HL-60/S4 (cell line): ENCODE data around the gene UBA1.

Experiments
- in situ Hi-C: fragments of 300-500 bp; cut with MboI; formaldehyde crosslinking; loops from 2 replicates; pipeline ENCODE4 v1.14.3; 2022; ENCODE audit warnings: low sequenced_read_pairs

Gene UBA1

DNA sequence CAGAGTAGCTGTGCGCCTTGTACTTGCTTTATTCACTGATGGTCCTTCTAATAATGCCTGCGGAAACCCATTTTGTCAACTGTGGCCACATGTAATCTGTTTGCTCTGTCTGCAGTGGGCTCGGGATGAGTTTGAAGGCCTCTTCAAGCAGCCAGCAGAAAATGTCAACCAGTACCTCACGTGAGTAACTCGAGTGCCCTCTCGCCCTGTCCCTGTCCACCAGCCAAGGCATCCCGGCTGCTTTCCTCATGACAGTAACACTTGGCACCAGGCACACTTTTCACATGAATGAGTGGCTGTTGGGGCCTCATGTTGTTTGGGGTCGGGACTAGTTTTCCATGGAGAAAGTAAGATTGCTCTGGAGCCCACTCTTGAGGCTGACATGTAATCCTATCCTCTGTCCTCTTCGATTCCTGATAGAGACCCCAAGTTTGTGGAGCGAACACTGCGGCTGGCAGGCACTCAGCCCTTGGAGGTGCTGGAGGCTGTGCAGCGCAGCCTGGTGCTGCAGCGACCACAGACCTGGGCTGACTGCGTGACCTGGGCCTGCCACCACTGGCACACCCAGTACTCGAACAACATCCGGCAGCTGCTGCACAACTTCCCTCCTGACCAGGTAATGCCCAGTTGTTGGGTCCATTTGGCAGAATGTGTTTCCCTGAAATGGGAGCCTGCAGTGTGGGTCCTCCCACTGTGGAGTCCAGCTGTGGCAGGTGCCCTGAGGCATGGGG is 16.0 kb downstream of the UBA1 start:
- in situ Hi-C loops = loop anchor here (25.0 kb wide), 1 partner anchor 303 kb away; no protein-coding TSS in a partner anchor

DNA sequence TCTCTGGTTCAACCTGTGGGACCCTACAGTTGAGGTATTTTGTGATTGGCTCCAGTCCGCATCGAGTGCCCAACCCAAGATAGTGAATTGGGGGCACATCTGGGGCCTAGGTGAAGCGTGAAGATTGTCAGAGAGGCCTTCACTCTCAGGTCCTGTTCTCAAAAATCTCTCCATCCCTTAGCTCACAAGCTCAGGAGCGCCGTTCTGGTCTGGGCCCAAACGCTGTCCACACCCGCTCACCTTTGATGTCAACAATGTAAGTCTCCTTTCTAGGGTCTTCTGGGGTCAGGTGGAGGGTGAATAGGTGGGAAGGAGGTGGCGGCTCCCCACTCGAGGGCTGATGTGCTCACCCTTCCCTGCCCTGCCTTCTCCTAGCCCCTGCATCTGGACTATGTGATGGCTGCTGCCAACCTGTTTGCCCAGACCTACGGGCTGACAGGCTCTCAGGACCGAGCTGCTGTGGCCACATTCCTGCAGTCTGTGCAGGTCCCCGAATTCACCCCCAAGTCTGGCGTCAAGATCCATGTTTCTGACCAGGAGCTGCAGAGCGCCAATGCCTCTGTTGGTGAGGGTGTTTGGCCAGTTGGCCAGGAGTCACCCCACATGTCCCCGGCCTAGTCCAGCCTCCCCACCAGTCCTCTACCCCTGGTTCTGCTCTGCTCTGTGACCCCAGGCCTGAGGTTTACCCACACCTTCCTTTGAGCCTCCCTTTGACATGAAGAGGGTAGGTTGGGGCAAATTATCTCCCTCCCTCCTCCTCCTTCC is 17.2 kb downstream of the UBA1 start:
- in situ Hi-C loops = loop anchor here (25.0 kb wide), 1 partner anchor 301 kb away; no protein-coding TSS in a partner anchor

DNA sequence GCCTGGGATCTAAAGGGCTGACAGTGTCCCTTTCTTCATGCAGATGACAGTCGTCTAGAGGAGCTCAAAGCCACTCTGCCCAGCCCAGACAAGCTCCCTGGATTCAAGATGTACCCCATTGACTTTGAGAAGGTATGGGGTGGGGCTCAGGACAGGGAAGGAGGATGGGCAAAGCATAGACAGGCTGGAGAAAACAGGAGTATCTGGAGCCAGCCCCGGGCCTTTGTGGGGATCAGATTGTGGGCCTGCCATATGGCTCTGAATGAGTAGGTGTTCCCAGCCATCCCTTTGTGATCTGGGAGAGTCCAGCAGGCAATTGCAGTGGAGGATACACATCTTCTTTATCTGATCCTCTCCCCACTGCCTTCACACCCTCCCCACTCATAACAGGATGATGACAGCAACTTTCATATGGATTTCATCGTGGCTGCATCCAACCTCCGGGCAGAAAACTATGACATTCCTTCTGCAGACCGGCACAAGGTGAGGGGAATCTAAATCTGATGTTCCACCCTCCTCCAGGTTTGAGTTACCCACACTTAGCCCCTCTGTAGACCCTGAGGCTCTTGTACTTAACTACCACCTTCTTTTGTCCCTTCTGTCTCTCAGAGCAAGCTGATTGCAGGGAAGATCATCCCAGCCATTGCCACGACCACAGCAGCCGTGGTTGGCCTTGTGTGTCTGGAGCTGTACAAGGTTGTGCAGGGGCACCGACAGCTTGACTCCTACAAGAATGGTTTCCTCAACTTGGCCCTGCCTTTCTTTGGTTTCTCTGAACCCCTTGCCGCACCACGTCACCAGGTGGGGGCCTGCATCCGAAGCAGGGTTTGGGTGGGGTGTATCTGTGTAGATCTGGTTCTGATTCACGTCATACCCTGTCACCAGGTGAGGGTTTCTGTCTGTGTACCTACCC is 19.0 kb downstream of the UBA1 start:
- in situ Hi-C loops = loop anchor here (25.0 kb wide), 1 partner anchor 300 kb away; no protein-coding TSS in a partner anchor

- in situ Hi-C loops = loop anchor here (25.0 kb wide), 1 partner anchor 298 kb away; no protein-coding TSS in a partner anchor
Observed at GRCh38 chrX:47214435-47215077, 20.9 kb downstream of the UBA1 start.

GRCh38 chrX:47215291-47215900 is 21.8 kb downstream of the UBA1 start:
- in situ Hi-C loops = loop anchor here (25.0 kb wide), 1 partner anchor 297 kb away; no protein-coding TSS in a partner anchor

DNA sequence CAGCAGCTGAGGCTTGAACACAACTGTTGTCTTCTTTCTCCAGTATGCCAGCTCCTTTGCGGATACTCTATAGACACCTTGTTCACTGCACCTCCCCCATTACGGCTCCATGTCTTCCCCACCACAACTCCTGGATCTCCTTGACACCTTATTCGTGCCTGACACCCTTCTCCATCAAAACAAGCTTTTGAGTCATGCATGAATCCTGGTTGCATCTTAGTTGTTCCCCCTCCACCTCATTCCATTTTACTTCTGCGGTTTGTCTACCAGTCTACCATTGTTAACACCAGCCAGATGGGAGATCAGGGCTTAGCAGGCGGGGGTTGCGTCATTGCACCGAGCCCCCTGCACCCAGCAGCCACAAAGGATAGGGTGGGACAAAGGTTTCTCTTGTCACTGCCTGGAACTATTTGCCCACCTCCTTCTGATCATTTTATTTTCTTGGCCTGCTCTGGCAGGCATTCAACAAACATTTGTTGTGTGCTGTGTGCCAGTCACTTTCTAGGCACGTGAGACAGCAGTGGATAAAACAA is 22.8 kb downstream of the UBA1 start:
- in situ Hi-C loops = loop anchor here (25.0 kb wide), 1 partner anchor 296 kb away; no protein-coding TSS in a partner anchor

DNA sequence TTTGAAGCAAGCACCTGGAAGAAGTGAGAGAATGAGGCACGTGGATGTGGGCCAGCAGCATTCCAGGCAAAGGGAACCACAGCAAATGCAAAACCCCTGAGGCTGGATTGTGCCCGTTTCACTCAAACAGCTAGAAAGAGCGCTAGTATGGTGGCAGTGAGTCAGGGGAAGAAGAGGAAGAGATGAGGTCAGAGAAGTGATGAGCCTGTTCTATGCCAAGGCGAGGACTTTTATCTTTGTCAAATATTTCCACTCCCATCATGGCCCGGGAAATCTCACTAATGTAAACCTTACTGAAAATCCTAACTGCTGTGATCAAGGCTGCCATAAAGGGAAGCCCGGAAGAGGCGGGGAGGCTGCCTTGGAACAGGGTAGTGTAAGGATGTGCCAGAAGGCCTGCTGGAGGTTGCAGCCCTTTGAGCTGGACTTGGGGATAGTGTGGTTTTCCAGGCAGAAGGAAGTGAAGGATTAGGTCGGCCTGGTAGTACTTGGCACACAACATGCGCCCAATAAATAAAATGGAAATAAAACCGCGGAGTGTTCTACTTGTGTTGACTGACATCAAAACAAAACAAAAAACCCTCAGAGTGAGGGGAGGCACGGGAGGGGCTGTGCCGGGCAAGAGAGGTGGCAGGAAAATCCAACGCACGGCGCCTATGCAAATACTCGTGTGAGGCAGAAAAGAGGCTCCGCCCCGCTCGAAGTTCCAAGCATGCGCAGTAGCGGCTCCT is 23.7 kb downstream of the UBA1 start:
- in situ Hi-C loops = loop anchor here (25.0 kb wide), 1 partner anchor 295 kb away; no protein-coding TSS in a partner anchor

DNA sequence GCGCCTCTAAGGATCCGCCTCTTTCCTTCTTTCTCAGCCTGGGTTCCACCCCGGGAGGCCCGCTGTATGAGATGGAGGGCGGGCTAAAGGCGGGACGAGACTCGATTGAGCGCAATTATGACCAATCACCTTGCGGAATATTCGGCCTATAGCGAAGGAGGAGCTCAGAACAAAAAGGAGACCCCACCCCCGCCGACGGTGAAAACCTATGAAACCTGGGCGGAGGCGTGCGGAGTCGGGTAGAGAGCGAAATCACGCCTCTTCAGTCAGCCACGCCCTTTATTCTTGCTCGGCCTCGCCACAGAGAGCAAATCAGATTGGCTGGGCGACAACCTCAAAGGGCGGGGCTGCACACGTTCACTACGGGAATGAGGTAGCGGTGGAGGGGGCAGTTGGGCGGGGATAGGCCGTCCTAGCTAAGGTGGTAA is 24.2 kb downstream of the UBA1 start:
- in situ Hi-C loops = loop anchor here (25.0 kb wide), 1 partner anchor 294 kb away; no protein-coding TSS in a partner anchor

DNA sequence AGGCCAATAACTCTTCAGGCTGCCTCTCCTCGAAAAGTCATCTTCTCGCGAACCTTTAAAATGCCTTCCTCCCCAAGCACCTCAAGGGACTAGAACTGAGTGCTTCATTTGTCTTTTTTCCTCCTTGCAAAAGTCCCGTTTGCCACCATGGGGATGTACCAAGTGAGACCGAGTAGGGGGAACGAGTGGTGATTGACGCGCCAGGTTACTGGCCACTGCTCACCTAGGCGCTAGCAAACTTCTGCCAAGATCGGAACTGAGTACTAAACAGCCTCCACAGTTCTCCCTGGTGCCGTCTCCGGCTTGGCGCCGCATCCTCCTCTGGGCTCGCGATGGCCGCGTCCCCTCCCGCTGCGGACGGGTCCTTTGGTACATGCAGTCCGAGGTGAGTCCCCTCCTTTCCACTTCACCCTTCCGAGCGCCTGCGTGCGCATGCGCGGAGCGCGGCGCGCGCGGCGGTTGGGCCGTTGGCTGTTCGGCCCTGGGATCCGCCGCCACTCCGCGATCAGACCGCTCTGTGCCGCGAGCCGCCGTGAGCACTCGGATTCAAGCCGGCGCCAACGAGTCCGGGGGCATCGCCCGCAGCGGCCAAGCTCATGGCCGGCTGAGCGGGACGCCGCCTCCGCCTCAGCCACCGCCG is 24.8 kb downstream of the UBA1 start, which contains the start of gene CDK16:
Gene CDK16 (plus strand): TSS at position 402 of the 640 bp plus-strand sequence. CDS start 4,877 bp downstream, outside the sequence.
- in situ Hi-C loops = loop anchor here (25.0 kb wide), 1 partner anchor 294 kb away; no protein-coding TSS in a partner anchor

DNA sequence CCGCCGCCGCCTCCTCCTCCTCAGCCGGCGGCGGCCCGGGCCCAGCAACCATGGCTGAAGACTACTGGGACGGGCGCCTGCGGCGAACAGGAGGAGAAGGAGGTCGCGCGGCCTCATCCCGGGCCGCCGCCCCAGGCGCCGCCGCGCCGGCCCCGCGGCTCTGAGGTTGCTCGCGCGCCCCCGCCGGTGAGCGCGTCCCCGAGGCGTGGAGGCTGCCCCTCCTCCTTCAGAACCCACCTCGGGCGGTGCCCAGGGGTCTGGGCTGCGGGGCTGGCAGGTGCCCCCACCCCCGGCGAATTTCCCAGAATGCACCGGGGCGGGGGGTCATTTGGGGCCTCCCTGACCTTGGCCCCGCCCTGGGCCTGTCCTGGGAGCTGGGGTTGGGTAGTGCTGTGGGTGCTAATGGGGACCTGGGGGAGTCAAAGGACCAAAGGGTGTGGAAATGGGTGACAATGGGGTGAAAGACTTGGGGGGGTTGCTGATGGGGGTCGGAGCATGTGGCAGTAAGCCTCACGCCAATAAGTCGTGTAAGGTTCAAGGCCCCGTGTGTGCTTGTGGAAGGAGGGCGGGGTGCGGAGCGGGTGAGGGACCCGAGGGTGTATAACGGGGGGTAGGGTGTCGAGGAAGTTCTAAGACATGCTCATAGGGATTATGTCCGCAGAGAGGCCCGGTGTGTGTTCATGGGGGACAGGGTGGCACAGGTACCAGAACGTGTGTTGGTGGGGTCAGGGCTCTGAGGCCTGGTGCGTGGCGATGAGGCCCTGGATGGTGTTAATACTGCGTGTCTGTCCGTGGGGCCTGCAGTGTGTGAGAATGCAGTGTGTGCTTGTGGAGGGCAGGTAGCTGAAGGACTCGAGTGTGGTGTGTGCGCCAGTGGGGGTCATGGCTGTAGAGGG is 25.5 kb downstream of the UBA1 start:
- in situ Hi-C loops = loop anchor here (25.0 kb wide), 1 partner anchor 293 kb away; no protein-coding TSS in a partner anchor

GRCh38 chrX:47221756-47222155 is 28.1 kb downstream of the UBA1 start:
- in situ Hi-C loops = loop anchor here (25.0 kb wide), 1 partner anchor 291 kb away; no protein-coding TSS in a partner anchor

- in situ Hi-C loops = loop anchor here (25.0 kb wide), 1 partner anchor 289 kb away; no protein-coding TSS in a partner anchor
Observed at GRCh38 chrX:47222751-47223350, 29.2 kb downstream of the UBA1 start.

- in situ Hi-C loops = loop anchor here (25.0 kb wide), 1 partner anchor 289 kb away; no protein-coding TSS in a partner anchor
Observed at GRCh38 chrX:47223476-47224250, 30.0 kb downstream of the UBA1 start.

- in situ Hi-C loops = loop anchor here (25.0 kb wide), 1 partner anchor 288 kb away; no protein-coding TSS in a partner anchor
Observed at GRCh38 chrX:47224266-47224895, 30.8 kb downstream of the UBA1 start.

DNA sequence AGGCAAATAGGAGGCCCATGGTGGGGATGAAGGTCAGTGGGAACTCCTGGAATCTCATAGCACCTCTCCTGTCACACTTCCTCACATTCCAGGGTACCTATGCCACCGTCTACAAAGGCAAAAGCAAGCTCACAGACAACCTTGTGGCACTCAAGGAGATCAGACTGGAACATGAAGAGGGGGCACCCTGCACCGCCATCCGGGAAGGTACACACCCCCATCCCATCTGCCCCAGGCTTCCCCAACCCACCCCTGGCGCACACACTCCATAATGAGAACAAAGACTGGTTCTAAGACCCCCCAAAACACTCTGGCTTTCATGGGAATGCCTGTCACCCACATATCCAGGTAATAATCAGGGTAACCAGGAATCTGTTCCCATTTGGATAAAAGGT is 31.3 kb downstream of the UBA1 start:
- in situ Hi-C loops = loop anchor here (25.0 kb wide), 1 partner anchor 287 kb away; no protein-coding TSS in a partner anchor
